Activated naive CD8-positive, alpha-beta T cell treated with anti-CD3 and anti-CD28 coated beads, Interleukin-2, amount 10 ng/mL, durations not matched to agents 7 days and 5 days (primary cell): ENCODE results near the gene BMP6. TPM values are rescaled to one million over a fixed set of nuclear protein-coding genes. Genes with fewer than 3 reads are reported as not detected.
A peak's percentile ranks its signal among the peaks of the same experiment; 100 is the strongest.

Experiments
- ATAC-seq: fragments of 150-1000 bp; cut with Tn5 transposase; one replicate; pipeline ENCODE4 v1.10.0; 2021; ENCODE audit warnings: low read depth, moderate library complexity
- POLR2A ChIA-PET: fragments of 350-600 bp; sonication (Branson Sonifier 250); formaldehyde crosslinking; loops from one replicate; lab custom pipeline; 2021; ENCODE audit warnings: antibody characterized with exemption; lab: Charles Lee
- DNase-seq: peaks from one replicate; pipeline ENCODE4 v3.0.0; 2021
- H3K27ac Mint-ChIP-seq: one replicate; pipeline ENCODE4 v1.8.0; 2022; ENCODE audit warnings: mild to moderate bottlenecking, mixed read lengths
- H3K27me3 Mint-ChIP-seq: one replicate; pipeline ENCODE4 v1.8.0; 2022; ENCODE audit warnings: mild to moderate bottlenecking, moderate library complexity, mixed read lengths
- H3K36me3 Mint-ChIP-seq: one replicate; pipeline ENCODE4 v1.8.0; 2021; ENCODE audit warnings: mild to moderate bottlenecking, mixed read lengths
- H3K4me1 Mint-ChIP-seq: one replicate; pipeline ENCODE4 v1.8.0; 2021; ENCODE audit warnings: mixed read lengths
- H3K4me3 Mint-ChIP-seq: one replicate; pipeline ENCODE4 v1.8.0; 2022; ENCODE audit warnings: mild to moderate bottlenecking, moderate library complexity, mixed read lengths
- H3K9me3 Mint-ChIP-seq: one replicate; pipeline ENCODE4 v1.8.0; 2021; ENCODE audit warnings: mixed read lengths
- total RNA-seq, 2 experiments: library from RNA; stranded (reverse); gene quantifications; one replicate each; pipeline ENCODE4 v1.2.3, GENCODE V29; 2021

BMP6 gene
- total RNA-seq, 2 experiments from 2014 or later, result not detected

DNA sequence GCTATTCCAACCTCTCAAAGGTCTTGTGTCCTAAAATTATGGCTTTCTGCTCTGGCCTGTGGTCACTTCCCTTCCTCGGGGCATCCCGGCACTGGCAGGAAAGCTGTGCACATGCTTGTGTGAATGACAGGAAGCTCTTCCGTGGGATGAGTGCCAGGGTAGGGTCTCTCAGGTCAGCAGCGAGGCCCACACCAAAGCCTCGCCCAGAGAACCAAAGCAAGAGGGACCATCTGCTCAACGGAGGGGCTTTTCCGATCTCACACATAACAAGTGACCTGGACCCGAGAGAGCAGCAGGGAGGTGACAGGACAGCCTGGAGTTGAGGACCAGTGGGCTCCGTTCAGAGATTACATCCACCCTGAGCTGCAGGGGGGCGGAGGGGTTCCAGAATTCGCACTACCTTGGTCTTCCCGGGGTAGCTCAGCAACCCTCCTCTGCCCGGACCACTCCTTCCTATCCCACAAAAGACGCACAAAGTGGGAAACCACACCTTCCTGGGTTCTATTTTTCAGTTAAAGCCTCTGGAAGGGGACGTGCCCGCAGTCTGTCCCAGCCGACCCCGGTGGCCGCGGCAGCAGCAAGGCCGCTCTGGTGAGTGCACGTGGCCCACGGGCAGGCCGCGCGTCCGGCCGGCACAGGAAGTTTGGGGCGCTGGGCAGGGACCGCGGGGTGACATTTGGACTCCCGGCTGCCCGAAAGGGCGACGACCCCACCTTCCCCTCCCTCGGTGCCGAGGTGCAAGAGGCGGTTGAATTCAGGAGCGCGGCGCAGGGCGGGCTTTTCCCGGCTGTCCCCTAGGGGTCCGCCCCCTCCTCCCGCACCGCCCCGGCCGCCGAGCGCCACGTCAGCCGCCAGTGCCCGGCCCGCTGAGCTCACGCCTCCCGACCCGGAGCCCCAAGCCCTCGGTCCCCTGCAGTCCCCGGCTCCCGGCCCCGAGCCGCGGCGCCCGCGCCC is 183.7 kb downstream of the BMP6 start:
- ATAC-seq, result peak; percentile 34
- Mint-ChIP-seq H3K9me3 (no peaks in the 10 kb centered on the region), H3K27me3 (no peaks in the 10 kb centered on the region), H3K36me3 (no peaks in the 10 kb centered on the region), H3K4me1 (peaks cover 14% of the 10 kb centered on the region), H3K27ac (peak overlapping the region; percentile 26), H3K4me3 (peak overlapping the region; percentile 74)
- POLR2A ChIA-PET, result interaction anchor here (1.5 kb wide), 1 partner anchor 193 kb away, joined by 4 read pairs; the partner anchor contains the start of gene EEF1E1
- DNase-seq, result peak; percentile 60

DNA sequence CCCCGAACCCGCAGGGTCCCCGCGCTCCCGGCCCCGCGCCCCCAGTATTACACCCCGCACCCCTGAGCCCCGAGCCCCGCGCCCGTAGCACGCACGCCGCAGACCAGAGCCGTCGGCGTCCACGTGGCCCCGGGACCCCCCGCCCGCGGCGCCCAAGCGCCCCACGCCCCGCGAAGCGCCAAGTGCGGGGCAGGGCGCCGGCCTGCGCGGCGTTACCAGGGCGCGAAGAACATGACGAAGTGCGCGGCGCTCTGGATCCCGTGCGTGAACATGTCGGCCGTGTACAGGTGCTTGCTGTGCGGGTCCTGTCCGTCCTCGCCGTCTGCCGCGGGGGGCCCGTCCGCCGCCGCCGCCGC is 184.4 kb downstream of the BMP6 start:
- no peaks in the 10 kb centered on the region for H3K27me3 Mint-ChIP-seq
- no peaks in the 10 kb centered on the region for H3K36me3 Mint-ChIP-seq
- no peak overlapping the region for H3K27ac Mint-ChIP-seq
- POLR2A ChIA-PET, result interaction anchor here (1.5 kb wide), 1 partner anchor 192 kb away, joined by 4 read pairs; the partner anchor contains the start of gene EEF1E1
- no peaks in the 10 kb centered on the region for H3K9me3 Mint-ChIP-seq
- H3K4me3 Mint-ChIP-seq, result no peak overlapping the region
- DNase-seq (no peak), ATAC-seq (peak; percentile 48)
- peaks cover 12% of the 10 kb centered on the region for H3K4me1 Mint-ChIP-seq

DNA sequence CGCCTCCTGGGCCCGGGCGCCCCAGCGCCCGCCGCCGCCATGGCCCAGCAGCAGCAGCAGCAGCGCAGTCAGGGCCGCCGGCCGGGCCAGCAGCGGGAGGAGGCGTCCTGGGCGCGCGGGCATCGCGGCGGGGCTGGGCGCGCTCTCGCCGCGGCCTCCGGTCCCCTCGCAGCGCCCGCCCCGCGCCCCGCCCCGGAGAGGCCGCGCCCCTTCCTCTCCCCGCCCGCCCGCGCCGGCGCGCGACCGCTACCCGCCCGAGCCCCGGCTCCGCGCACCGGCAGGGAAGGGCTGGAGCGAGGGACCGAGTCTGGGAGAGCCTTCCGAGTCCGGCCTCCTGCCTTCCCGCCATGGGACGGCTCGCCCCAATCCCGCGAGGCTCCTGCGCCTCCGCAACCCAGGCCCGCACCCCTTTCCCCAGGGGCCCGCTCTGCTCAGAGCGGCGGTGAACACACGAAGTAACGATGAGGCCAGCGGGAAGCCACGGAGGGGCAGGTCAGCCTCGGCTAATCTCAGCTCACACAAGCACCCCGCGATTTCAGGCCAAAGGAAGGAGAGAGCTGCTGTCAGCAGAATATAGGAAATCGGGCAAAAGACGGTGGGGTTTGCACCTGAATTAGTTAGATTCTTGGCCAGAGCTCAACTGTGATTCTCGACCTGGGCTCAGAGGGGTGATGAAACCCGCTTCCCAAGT is 184.9 kb downstream of the BMP6 start, which contains the start of gene TXNDC5:
TSS of gene TXNDC5 (minus strand) at position 135 of the 691 bp plus-strand sequence. CDS start at position 123, 12 bp downstream.
- peak within 1 kb of the TSS; percentile 40 for H3K27ac Mint-ChIP-seq
- H3K4me3 Mint-ChIP-seq, result peak within 1 kb of the TSS; percentile 77
- H3K4me1 Mint-ChIP-seq, result peaks cover 11% of the 10 kb centered on the region
- H3K36me3 Mint-ChIP-seq, result no peaks in the 10 kb centered on the region
- H3K27me3 Mint-ChIP-seq, result no peaks in the 10 kb centered on the region
- ATAC-seq, result peak; percentile 80
- DNase-seq, result peak; percentile 82
- no peaks in the 10 kb centered on the region for H3K9me3 Mint-ChIP-seq
- POLR2A ChIA-PET, result interaction anchor here (1.5 kb wide), 1 partner anchor 191 kb away, joined by 4 read pairs; the partner anchor contains the start of gene EEF1E1

DNA sequence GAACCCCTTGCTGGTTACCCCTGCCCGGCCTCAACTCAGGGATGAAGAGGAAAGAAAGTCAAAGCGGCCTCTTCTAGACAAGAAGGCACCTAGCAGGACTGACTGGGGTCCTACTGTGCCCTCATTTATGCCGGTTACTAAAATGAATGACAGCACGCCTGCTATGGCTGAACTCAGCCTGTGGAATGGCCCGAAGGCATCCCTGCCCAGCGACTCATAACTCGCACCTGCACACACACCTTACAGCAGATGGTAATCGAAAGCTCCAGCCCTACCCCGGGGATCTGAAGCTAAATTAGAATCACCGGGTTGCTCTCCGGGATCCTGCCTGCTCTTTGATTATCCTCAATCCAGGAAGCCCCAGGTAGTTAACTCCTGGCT is 185.4 kb downstream of the BMP6 start:
- Mint-ChIP-seq H3K4me1 (peaks cover 11% of the 10 kb centered on the region), H3K9me3 (no peaks in the 10 kb centered on the region), H3K27ac (peak overlapping the region; percentile 40), H3K27me3 (no peaks in the 10 kb centered on the region), H3K4me3 (peak overlapping the region; percentile 77), H3K36me3 (no peaks in the 10 kb centered on the region)
- POLR2A ChIA-PET, result no interaction called here
- ATAC-seq (no peak), DNase-seq (no peak)

DNA sequence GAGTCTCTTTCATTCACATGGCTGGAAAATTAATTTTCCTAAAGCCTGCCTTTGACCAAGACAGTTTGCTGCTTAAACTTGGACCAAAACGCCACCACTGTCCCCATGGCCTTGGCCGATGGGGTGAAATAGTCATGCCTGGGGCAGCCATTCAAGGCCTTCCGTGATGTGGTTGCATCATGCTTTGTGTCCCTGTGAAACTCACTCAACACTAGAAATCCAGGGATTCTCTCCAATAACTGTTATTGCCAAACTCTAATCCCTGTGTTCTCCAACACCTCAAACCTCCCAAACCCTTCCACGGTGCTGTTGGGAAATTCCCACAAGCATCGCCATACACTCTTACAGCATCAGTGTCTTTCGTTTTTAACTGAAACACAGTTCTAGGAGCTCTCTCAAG is 186.1 kb downstream of the BMP6 start:
- DNase-seq, result no peak
- Mint-ChIP-seq H3K27ac (no peak overlapping the region), H3K36me3 (no peaks in the 10 kb centered on the region), H3K4me1 (peaks cover 8% of the 10 kb centered on the region), H3K4me3 (no peak overlapping the region), H3K9me3 (no peaks in the 10 kb centered on the region), H3K27me3 (no peaks in the 10 kb centered on the region)
- ATAC-seq, result no peak
- POLR2A ChIA-PET, result no interaction called here

DNA sequence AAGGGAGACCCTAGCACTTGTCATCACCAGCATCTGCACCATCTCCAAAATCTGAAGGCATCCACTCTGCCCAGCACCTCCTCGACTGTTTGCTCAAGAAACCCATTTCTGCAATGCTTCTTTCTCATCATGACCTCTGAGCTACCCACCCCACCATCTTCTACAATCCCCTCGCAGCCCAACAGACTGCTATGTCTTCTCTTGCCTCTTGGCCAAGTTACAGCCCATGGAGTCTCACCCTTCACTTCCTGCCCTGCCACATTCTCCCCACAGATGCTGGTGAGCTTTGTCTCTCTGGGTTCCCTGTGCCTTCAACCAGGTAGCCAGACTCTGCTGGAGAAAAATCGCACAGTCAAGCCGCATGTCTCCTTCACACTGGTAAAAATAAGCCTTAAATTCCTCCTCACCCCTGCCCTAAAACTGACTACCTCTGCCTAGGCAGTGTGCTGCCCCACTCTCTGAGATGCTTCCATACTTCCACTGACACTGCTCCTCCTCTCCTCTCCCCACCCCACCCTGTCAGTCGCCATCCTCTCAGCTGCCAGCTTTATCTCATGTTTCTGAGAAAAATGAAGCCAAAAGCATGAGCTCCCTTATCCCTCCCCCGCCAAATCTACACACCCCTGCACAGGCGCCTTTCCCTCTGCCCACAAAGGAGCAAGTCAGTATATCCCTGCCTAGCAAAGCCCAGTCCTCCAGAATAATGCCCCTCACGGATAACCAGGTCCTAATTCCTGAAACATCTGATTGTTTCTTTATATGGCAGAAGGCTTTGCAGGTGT is 187.0 kb downstream of the BMP6 start:
- no peak for DNase-seq
- Mint-ChIP-seq H3K4me3 (no peak overlapping the region), H3K4me1 (peaks cover 8% of the 10 kb centered on the region), H3K9me3 (no peaks in the 10 kb centered on the region), H3K27ac (no peak overlapping the region), H3K27me3 (no peaks in the 10 kb centered on the region), H3K36me3 (no peaks in the 10 kb centered on the region)
- ATAC-seq, result no peak
- POLR2A ChIA-PET, result no interaction called here

DNA sequence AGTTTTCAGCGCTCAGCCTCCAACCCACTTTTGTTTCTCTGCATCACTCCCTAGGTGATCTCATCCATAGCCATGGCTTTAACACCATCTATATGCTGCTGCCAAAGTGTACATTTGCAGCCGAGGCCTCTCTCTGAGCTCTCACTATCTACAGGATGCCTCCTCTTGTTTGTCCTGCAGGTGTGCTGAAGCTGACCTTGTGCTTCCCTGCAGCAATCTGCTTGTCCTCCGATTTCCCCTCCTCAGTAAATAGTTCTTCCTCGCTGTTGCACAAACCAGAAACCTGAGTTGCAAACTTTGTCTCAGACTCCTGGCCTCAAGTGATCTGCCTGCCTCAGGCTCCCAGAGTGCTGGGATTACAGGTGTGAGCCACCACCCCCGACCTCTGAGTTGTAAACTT is 188.4 kb downstream of the BMP6 start:
- Mint-ChIP-seq H3K4me3 (no peak overlapping the region), H3K4me1 (peaks cover 3% of the 10 kb centered on the region), H3K9me3 (no peaks in the 10 kb centered on the region), H3K27ac (no peak overlapping the region), H3K27me3 (no peaks in the 10 kb centered on the region), H3K36me3 (no peaks in the 10 kb centered on the region)
- POLR2A ChIA-PET, result no interaction called here
- ATAC-seq (no peak), DNase-seq (no peak)

DNA sequence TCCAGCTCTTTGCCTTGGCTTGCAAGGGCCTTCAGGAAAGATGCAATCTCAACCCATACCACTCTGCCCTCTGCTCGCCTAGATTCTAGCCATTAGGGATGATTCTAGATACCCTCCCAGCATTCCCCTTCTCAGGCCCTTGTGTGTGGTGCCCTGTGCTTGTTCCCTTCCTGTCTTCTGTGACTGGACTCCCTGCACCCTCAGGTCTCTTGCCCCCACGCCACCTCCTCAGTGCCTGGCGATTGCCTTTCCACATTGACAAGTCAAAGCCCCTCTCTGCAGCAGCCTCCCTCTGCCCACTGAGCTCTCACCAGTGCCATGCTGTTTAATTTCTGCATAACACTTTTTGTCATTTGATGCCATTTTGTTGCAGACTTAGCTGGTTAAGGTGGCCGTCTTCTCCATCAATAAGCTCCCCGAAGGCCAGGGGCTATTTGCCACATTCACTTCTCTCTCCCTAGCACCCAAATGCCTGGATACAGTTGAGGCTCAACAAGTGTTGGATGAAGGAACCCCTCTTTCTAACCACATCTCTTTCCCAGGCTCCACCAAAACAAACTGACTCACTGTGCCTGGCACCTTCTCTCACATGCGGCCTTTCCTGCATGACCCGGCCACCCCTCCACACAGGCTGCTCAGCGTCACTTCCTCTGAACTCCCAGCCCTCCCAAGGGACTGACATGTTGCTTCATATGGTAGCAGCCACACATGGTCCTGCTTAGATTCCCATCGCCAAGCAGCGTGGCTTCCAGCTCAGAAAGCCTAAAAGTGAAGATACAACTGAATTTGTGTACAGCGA is 189.3 kb downstream of the BMP6 start:
- ATAC-seq (no peak), DNase-seq (no peak)
- no peaks in the 10 kb centered on the region for H3K9me3 Mint-ChIP-seq
- H3K27me3 Mint-ChIP-seq, result no peaks in the 10 kb centered on the region
- H3K4me3 Mint-ChIP-seq, result no peak overlapping the region
- no peak overlapping the region for H3K27ac Mint-ChIP-seq
- H3K36me3 Mint-ChIP-seq, result no peaks in the 10 kb centered on the region
- POLR2A ChIA-PET, result no interaction called here
- no peaks in the 10 kb centered on the region for H3K4me1 Mint-ChIP-seq

DNA sequence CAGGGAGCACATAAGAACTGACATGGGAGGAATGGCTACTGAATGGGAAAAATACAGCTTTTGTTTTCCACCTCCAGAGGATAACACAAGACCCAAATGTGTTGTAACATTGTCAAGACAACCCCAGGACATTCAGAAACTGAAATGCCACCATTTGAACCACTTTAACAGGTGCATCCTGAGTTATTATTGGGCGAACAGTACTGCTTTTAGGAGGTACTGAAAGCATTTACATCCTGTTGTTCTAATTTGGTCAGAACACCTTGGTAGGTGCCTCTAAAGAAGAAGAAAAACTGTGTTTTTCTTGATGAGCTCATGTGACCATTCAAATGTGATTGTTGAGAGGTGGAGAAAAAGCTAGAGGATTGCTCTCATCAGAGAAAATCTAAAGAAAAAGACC is 191.1 kb downstream of the BMP6 start:
- Mint-ChIP-seq H3K9me3 (no peaks in the 10 kb centered on the region), H3K4me3 (no peak overlapping the region), H3K36me3 (no peaks in the 10 kb centered on the region), H3K27ac (no peak overlapping the region), H3K27me3 (no peaks in the 10 kb centered on the region), H3K4me1 (no peaks in the 10 kb centered on the region)
- no peak for DNase-seq
- POLR2A ChIA-PET, result no interaction called here
- no peak for ATAC-seq

DNA sequence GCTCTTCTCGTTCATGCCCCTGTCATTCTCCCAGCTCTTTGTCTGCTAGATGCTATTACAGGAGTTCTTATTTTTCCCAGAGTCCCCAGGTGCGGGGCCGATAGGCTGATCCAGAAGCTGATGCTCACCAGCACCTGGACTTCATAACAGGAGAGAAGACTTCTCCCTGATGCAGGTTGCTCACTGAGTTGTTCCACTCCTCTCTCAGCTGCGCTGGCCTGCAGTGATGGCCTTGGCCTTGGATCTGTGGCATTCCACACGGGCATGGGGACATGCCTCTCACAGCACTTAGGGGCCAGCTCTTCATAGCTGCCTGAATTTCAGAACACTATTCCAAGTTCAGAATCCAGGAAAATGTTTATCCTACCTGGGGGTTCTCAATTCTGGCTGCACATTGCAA is 191.8 kb downstream of the BMP6 start:
- DNase-seq (no peak), ATAC-seq (no peak)
- no peaks in the 10 kb centered on the region for H3K9me3 Mint-ChIP-seq
- no peak overlapping the region for H3K27ac Mint-ChIP-seq
- no peak overlapping the region for H3K4me3 Mint-ChIP-seq
- no peaks in the 10 kb centered on the region for H3K4me1 Mint-ChIP-seq
- H3K36me3 Mint-ChIP-seq, result no peaks in the 10 kb centered on the region
- POLR2A ChIA-PET, result no interaction called here
- no peaks in the 10 kb centered on the region for H3K27me3 Mint-ChIP-seq

DNA sequence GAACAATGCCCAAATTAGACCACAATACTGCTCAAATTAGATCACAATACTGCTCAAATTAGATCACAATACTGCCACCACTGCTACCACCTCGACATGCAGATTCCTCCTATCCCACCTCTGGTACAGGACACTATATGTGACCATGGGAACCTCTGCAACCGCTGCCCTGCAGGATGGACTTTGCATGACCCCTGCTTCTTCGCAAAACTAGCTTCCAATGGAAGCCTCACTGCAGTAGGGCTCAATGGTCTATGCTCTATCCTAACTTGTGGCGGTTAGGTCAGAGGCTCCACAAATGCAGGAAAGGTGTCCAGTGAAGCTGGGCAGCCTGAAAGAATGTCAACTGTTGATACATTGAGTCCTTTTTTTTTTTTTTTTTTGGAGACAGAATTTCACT is 192.5 kb downstream of the BMP6 start:
- no peaks in the 10 kb centered on the region for H3K4me1 Mint-ChIP-seq
- no peak overlapping the region for H3K4me3 Mint-ChIP-seq
- H3K9me3 Mint-ChIP-seq, result no peaks in the 10 kb centered on the region
- DNase-seq (no peak), ATAC-seq (no peak)
- H3K27ac Mint-ChIP-seq, result no peak overlapping the region
- H3K27me3 Mint-ChIP-seq, result no peaks in the 10 kb centered on the region
- no peaks in the 10 kb centered on the region for H3K36me3 Mint-ChIP-seq
- POLR2A ChIA-PET, result no interaction called here

DNA sequence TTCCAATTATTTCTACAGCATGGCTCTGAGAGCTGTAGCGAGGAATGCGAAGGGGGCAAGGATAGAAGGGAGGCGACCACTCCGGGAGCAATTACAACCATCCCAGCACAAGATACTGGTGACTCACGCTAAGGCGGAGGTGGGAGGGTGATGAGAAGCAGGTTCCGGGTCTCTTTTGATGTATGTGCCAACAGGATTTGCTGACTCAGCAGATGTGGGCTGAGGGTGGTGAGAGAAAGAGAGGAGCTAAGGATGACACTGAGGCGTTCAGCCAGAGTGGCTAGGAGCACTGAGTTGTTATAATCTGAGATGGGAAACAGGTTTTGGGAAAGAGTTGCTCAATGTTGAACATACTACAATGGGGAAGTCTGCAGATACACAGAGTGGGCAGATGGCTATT is 194.0 kb downstream of the BMP6 start:
- no peak for ATAC-seq
- DNase-seq, result no peak
- POLR2A ChIA-PET, result no interaction called here
- Mint-ChIP-seq H3K27ac (no peak overlapping the region), H3K4me3 (no peak overlapping the region), H3K36me3 (no peaks in the 10 kb centered on the region), H3K4me1 (no peaks in the 10 kb centered on the region), H3K9me3 (peaks cover 4% of the 10 kb centered on the region), H3K27me3 (peaks cover 7% of the 10 kb centered on the region)
